Measurements from ENCODE around the gene CD99L2.
A peak's percentile ranks its signal among the peaks of the same experiment; 100 is the strongest.

Gene CD99L2

GRCh38 chrX:150898343-150899190 is at the start of gene CD99L2:
CD99L2 (minus strand) TSS chrX:150898668; CDS start chrX:150898588, 80 bp downstream.
- DNase-seq: peak; percentile 86

- DNase-seq: no peak
Observed at GRCh38 chrX:150944233-150944632, 45.8 kb upstream of the CD99L2 start.

- DNase-seq: no peak
Observed at GRCh38 chrX:150942942-150943594, 44.6 kb upstream of the CD99L2 start.

- DNase-seq: no peak
Observed at GRCh38 chrX:150941580-150941979, 43.1 kb upstream of the CD99L2 start.

- DNase-seq: no peak
Observed at GRCh38 chrX:150940844-150941495, 42.5 kb upstream of the CD99L2 start.

GRCh38 chrX:150936556-150936955 is 38.1 kb upstream of the CD99L2 start:
- DNase-seq: no peak

- DNase-seq: no peak
Observed at GRCh38 chrX:150935467-150935866, 37.0 kb upstream of the CD99L2 start.

GRCh38 chrX:150934453-150934852 is 36.0 kb upstream of the CD99L2 start:
- no peak for DNase-seq

GRCh38 chrX:150933945-150934350 is 35.5 kb upstream of the CD99L2 start:
- no peak for DNase-seq

GRCh38 chrX:150929058-150929457 is 30.6 kb upstream of the CD99L2 start:
- DNase-seq: no peak

GRCh38 chrX:150926791-150927190 is 28.3 kb upstream of the CD99L2 start:
- DNase-seq: no peak

GRCh38 chrX:150926304-150926703 is 27.8 kb upstream of the CD99L2 start:
- DNase-seq: no peak

GRCh38 chrX:150919401-150919800 is 20.9 kb upstream of the CD99L2 start:
- no peak for DNase-seq

GRCh38 chrX:150913511-150913910 is 15.0 kb upstream of the CD99L2 start:
- DNase-seq: no peak

- DNase-seq: no peak
Observed at GRCh38 chrX:150907474-150907873, 9.0 kb upstream of the CD99L2 start.

GRCh38 chrX:150906694-150907093 is 8.2 kb upstream of the CD99L2 start:
- DNase-seq: no peak

GRCh38 chrX:150905293-150905692 is 6.8 kb upstream of the CD99L2 start:
- DNase-seq: no peak

- no peak for DNase-seq
Observed at GRCh38 chrX:150903110-150903508, 4.6 kb upstream of the CD99L2 start.

- DNase-seq: no peak
Observed at GRCh38 chrX:150902434-150903109, 4.1 kb upstream of the CD99L2 start.

- DNase-seq: peak; percentile 12
Observed at GRCh38 chrX:150899191-150899757, 806 bp upstream of the CD99L2 start.

GRCh38 chrX:150897421-150898320 is 797 bp downstream of the CD99L2 start:
- peak; percentile 21 for DNase-seq

GRCh38 chrX:150896632-150897031 is 1.8 kb downstream of the CD99L2 start:
- no peak for DNase-seq
